ENCODE measurements around the gene OR1L8.
"Not testable (repeated sequence)": the region's sequence is repeated elsewhere in the genome, so short reads cannot be mapped to it uniquely, and the experiment has no call there.

The OR1L8 gene, protein sequence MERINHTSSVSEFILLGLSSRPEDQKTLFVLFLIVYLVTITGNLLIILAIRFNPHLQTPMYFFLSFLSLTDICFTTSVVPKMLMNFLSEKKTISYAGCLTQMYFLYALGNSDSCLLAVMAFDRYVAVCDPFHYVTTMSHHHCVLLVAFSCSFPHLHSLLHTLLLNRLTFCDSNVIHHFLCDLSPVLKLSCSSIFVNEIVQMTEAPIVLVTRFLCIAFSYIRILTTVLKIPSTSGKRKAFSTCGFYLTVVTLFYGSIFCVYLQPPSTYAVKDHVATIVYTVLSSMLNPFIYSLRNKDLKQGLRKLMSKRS

DNA sequence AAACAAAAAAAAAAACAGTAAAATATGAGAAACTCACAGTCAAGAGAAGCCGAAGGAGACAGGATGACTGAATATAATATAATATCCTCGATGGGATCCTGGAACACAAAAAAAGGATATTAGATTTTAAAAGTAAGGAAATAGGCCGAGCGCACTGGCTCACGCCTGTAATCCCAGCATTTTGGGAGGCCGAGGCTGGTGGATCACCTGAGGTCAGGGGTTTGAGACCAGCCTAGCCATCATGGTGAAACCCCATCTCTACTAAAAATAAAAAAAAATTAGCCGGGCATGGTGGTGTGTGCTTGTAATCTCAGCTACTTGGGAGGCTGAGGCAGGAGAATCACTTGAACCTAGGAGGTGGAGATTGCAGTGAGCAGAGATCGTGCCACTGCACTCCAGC lies at the start of gene OR1L8:
OR1L8 (minus strand) TSS at position 101 of the 400 bp plus-strand sequence. CDS start 14,907 bp downstream, outside the sequence.
- not testable (repeated sequence) for DNase-seq

DNA sequence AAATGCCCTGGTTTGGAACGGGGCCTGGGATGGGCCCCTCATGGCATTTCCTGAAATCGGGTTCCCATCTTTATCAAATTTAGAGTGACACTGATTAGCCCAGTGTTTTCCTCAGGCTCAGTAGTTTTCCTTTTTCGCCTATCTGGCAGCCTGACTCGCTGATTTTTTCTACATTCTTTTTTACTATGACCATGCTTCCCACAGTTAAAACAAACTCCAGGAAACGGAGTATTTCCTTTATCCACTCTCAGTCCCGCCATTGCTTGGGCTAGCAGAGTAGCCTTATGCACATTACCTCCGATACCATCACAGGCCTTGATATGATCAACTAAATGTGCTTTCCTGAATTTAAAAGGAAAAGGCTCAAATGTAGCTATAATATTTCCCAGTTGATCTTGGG lies 36.8 kb upstream of the OR1L8 start:
- DNase-seq: no peak

DNA sequence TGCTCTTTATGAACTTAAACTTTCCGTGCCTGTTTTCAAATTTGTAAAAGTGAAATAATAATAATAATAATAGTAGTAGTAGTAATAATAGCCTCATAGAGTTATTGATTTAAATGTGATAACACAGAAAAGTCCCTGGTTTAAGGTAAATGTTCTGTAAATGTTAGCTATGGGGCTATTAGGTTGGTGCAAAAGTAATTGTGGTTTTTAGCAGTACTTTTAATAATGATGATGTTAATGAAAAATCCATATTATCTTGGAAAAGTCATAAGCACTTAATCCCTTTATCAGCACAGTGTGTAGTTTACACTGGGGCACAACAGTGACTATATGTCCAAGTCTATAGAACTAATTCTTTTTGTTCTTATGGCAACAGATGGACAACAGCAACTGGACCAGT lies 31.2 kb upstream of the OR1L8 start, which contains the start of gene OR1Q1:
OR1Q1 (plus strand) TSS at position 377 of the 400 bp plus-strand sequence; CDS start at position 377, 0 bp downstream.
- DNase-seq: no peak

DNA sequence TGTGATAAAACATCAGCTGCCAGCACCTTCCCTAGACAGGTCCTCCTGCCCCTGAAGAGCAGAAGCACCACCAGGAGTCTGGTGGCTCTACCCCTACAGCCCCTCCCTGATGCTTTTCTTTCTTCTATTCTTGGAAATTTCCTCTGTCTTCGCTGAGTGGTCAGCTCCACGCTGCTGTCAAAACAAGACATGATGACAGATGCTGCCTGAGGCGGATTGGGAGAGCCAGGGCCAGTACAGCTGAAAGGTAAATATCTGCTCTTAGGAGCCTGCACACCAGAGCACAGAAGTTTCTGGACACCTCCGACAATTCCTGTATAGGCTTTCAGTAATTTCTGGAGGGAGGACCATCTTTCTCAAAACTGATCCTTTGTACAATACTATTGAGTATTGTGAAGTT lies 26.6 kb upstream of the OR1L8 start:
- DNase-seq: no peak

DNA sequence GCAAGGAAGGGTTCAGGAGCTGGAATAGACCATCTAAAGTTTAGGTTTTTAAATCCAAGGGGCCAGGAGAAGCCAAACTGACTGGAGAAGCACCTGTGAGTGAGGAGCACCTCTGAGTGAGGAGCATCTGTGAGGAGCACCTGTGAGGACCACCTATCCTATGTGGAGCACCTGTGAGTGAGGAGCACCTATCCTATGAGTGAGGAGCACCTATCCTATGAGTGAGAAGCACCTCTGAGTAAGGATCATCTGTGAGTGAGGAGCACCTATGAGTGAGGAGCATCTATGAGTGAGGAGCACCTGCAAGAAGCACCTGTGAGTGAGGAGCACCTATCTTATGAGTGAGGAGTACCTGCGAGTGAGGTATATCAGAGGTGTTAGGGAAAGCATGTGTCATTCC lies 23.4 kb upstream of the OR1L8 start:
- no peak for DNase-seq

DNA sequence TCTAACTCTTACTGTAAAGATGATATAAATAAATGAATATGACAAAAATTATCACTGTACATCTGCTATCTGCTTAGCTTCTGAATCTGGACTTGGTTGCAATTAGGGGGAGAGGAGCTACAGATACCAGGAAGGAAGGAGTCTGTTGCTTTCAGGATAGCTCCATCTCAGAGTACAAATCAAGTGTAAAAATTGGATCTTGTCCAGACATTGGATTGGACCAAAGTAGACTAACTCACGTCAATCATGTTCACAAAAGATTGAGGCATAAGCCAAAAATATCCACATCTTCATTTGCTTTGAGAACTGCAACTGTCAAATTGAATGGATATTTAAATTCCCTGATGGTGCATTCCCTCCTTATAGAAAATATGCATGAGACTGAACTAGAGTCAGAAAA lies 22.5 kb upstream of the OR1L8 start:
- no peak for DNase-seq

DNA sequence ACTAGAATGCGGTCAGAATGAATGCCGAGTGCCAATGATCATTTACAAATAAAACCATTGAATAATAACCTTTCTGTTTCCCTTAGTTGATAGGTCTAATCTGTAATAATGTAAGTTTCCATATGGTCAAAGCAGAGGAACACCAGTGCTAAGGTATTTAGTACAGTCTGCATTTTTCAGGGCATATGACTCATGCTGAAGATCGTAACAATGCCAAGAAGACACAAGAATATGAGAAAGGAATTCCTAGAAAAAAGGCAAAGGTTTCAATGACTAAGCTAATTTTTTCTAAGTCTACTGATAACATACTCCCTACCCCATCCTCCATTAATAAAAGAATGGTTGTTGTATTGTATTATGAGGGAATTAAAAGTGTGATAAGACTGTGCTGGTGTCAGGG lies 2.8 kb downstream of the OR1L8 start:
- DNase-seq: no peak

DNA sequence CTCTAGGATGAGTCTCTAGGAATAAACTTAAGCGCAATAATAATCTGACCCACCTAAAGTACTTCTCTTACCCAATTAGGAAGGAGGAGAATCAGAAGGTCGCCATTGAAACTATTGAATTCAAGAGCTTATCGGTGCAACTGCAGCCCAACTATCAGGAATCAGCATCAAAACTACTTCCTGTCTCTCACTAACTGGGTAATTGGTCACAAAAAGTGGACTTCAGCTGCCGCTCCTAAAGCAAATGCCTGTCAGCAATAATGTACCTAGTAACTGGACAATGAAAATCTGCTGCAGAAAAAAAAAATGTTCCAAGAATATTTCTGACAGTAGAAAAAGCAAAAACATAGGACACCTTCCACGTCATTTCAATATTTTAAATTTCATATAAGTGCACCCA lies 3.3 kb downstream of the OR1L8 start:
- DNase-seq: no peak

DNA sequence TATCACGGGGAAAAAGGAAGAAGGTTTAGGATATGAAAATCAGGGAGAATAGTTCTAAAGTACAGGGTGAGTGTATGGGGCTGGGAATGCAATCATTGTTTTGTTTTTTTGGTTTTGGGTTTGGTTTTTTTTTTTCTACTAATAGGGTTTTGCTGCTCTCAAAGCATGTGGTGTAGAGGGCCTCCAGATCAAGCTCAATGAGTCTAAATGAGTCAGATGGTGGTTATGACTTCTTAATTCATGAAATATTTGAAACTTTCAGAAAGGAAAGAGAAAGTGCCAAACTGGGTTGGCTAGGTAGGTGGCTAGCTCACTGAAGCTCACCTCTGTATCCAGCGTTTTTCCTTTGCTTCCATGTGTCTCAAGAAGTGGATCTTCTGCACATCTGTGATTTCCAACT lies 10.7 kb downstream of the OR1L8 start:
- DNase-seq: no peak

DNA sequence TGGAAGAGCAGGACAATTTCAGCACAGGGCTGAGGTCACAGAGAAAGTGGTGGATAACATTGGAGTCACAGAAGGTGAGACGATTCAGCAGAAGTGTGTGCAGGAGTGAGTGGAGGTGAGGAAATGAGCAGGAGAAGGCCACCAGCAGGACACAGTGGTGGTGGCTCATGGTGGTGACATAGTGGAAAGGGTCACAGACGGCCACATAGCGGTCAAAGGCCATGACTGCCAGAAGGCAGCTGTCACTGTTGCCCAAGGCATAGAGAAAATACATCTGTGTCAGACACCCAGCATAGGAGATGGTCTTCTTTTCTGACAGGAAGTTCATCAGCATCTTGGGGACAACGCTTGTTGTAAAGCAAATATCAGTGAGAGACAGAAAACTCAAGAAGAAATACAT lies 15.3 kb downstream of the OR1L8 start:
- no peak for DNase-seq

DNA sequence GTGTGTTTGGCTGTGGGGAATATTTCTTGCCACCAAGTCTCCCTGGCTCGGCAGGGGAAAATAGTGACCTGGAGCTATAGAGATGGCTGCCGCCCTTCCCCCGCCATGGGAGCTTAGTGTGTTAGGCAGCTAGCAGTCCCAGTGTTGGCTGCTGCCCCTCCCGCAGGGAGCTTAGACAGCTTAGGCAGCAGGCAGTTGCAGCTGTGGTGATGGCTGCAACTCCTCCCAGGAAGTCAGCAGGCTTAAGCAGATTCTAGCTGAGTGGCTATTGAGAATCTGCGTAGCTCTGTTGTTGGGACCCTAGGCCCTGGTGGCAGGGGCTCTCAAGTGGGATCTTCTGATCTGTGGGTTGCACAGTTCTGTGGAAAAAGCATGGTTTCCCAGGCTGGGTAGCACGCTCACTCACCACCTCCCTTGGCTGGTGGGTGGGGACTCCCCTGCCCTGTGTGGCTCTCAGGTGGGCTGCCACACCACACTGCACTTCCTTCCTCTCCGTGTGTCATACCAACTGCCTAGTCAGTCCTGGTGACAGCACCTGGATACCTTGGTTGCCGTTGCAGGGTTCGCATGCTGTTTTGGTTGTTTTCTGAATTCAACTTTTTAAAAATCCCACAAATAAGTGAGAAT lies 20.9 kb downstream of the OR1L8 start:
- DNase-seq: no peak

DNA sequence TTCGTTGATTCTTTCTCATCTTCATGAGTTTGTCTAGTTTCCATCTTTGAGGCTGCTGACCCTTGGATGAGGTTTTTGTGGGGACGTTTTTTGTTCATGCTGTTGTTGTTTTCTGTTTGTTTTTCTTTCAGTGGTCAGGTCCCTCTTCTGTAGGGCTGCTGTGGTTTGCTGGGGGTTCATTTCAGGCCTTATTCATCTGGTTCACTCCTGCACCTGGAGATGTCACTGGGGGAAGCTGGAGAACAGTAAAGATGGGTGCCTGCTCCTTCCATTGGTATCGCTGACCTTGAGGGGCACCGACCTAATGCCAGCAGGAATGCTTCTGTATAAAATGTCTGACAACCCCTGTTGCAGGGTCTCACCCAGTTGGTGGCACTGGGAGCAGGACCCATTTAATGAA lies 21.7 kb downstream of the OR1L8 start:
- DNase-seq: no peak

DNA sequence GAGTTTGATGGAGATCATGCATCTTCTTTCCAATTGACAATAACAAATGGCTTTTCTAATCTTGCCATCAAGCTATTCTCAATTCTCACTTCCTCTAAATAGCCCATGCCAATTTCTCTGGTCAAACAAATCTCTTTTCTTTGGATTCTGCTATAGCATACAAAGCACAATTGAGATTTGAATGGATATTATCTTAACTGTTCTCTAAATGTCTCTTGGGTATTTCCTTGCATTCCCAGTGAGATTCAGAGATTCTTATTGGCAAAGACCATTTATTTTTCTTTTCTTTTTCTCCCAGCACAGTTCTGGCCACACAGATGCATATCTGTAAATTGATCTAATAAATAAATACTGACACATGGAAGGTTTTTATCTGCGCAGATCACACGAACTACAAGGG lies 30.4 kb downstream of the OR1L8 start, which contains the start of gene OR1N2:
OR1N2 (plus strand) TSS at position 301 of the 400 bp plus-strand sequence. CDS start 100 bp downstream, outside the sequence.
- no peak for DNase-seq

DNA sequence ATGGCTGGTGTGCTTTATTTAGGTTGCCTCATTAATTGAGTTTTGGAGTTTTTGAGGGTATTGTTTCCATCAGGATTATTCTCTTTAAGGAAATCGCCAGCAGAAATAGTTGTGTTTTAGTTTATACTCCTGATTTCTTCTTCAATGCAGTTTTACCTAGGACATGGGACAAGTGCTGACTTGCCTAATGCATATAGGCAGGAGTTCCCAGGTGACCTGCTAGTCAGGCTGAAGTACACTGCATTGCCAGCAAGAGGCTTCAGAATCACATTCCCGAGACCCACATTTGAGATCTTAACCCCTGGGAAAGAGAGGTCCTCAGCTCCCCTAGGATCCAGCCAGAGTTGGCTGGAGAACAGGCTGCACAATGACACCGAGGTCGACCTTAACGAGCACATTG lies 31.8 kb downstream of the OR1L8 start:
- DNase-seq: no peak

DNA sequence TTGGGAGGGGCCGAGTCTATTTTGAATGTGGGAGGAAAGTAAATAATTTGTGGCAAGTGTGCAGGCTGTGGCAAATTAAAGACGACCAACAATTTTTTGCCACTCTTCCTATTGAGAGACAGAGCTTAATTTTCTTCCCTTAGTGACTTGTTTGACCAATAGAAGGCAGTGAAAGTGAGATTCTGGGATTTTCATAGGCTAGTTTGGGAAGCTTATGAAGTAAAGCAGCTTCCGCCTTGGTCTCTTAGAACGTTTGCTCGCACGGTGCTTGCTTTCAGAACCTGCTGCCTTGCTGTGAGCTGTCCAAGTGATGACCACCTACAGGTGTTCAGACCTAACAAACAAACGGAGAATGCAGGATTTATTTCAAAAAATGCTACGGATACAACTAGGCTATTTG lies 37.0 kb downstream of the OR1L8 start:
- DNase-seq: no peak

DNA sequence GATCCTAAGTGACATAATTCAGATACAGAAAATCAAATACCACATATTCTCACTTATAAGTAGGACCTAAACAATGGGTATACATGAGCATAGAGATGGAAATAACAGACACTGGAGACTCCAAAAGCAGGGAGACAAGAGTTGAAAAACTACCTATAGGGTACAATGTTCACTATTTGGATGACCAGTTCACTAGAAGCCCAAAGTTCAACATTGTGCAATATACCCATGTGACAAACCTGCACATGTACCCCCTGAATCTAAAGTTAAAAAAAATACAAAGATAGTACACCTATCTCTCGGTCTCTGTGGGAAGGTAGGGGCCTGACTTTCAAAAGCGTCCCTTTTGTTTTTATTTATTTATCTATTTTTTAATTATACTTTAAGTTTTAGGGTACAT lies 44.4 kb downstream of the OR1L8 start:
- no peak for DNase-seq

DNA sequence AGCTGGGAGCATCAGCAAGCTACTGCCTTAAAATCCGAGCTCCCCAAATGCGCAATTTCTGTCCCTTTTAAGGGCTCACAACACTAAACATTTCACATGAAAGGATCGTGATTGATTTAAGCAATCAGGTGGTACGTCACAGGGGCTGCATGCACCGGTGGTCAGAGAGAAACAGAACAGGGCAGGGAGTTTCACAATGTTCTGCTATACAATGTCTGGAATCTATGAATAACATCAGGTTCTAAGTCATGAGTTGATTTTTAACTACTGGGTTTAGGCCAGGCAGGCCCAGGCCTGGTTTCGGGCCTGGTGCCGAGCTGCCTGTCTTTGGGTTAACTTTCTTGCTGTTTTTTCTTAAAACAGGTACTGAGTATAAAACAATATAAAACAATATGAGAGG lies 46.1 kb downstream of the OR1L8 start:
- DNase-seq: not testable (repeated sequence)

DNA sequence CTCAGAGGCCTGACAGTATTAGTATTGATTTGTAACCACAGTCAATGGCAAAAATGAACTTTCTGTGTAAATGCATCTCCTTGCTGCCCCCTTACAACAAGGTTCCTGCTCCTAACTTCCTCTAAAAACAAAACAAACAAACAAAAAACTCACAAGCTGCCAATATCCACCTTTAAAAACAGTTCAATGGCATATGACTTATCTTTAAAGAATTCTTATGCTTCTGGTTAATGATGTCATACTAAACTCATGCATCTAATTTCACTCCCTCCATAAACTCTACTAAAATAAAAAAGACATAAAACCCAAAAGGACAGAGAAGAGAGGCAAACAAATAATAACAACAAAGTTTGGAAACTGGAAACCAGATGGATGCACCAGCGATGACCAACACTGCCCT lies 47.0 kb downstream of the OR1L8 start:
- no peak for DNase-seq

DNA sequence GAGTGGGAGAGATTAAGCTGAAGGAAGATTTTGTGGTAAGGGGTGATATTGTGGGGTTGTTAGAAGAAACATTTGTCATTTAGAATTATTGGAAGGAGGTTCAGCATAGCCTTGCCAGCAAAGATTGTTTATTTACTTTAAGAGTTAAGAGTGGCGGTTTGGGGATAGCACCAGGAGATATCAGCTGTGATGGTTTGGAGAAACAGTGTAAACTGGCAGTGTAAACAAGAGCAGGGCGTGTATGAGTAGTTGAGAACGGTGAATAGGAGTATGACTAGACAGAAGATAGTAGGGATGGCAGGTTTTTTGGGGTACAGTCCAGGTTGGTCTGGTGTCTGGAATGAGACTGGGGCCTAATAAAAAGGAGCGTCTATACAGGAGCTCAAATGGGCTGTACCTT lies 52.0 kb downstream of the OR1L8 start:
- DNase-seq: not testable (repeated sequence)

DNA sequence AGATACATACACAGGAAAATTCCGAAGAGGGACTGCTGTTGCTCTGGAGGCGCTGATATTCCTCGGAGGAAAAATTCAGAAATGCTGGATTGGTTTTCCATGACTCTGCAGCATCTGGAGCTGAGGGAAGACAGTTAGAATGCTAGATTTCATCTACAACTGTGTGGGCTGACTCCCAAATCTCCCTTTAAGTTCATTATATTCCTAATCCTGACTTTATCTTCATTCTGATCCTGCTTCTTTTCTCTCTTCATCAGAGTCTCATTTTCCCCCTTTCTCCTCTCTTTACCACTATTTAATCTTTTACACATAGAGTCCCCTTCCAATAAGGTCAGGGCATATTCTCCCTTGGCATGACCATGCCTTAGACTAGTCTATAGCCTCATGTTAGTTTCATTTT lies 56.0 kb downstream of the OR1L8 start, which contains the start of gene OR1N1:
OR1N1 (minus strand) TSS at position 101 of the 400 bp plus-strand sequence; CDS start at position 101, 0 bp downstream.
- no peak for DNase-seq

DNA sequence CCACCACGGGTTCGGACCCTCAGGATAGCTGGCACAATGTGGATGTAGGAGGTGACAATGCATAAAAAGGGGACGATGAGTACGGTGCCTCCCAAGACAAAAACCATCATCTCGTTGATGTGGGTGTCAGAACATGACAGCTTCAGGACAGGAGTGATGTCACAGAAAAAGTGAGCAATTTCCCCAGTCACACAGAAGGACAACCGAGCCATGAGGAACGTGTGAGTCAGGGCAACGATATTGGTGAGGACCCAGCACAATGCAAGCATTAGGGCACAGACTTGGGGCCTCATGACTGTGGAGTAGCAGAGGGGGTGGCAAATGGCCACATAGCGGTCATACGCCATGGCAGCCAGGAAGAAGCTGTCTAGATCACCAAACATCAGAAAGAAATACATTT lies 56.6 kb downstream of the OR1L8 start:
- no peak for DNase-seq

DNA sequence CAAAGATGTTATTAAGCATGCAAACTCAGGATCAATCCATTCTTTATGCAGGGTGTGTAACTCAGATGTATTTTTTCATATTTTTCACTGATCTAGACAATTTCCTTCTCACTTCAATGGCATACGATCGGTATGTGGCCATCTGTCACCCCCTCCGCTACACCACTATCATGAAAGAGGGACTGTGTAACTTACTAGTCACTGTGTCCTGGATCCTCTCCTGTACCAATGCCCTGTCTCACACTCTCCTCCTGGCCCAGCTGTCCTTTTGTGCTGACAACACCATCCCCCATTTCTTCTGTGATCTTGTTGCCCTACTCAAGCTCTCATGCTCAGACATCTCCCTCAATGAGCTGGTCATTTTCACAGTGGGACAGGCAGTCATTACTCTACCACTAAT lies 63.8 kb downstream of the OR1L8 start:
- DNase-seq: no peak

DNA sequence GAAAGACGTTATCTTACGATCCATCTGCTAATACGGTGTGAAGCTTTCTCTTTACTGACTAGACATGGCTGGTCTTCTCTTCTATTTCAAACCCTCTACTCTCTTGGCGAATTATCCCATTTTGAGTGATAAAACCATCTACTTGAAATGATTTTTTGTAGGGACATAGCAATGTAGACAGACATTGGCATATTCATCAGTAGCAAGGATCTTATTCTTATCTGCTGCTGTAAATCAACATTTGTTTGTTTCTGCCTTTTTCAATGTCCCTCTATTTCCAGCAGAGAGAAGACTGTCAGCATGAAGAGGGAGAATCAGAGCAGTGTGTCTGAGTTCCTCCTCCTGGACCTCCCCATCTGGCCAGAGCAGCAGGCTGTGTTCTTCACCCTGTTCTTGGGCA lies 64.3 kb downstream of the OR1L8 start, which contains the start of gene OR1J4:
OR1J4 (plus strand) TSS at position 301 of the 400 bp plus-strand sequence; CDS start at position 301, 0 bp downstream.
- no peak for DNase-seq

DNA sequence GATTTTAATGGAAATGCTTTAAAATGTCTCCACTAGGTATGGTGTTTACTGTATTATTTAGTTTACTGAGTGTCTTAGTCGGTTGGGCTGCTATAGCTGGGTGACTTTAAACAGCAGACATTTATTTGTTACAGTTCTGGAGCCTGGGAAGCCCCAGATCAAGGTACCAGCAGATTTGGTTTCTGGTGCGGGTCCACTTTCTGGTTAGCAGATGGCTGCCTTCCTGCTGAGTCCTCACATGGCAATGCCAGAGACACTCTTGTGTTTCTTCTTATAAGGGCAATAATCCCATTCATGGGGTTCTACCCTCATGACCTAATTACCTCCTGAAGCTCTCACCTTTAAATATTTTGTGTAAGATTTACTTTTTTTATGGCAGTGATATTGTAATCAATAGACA lies 65.0 kb downstream of the OR1L8 start:
- DNase-seq: no peak

Data from right hindlimb (tissue), 1 donor.